H1 (cell line): ENCODE data around the gene TROAP. TPM values are rescaled to one million over a fixed set of nuclear protein-coding genes. Genes with fewer than 3 reads are reported as not detected.
"Not testable (repeated sequence)": the region's sequence is repeated elsewhere in the genome, so short reads cannot be mapped to it uniquely, and the experiment has no call there.

ENCODE experiments used
- CTCF ChIA-PET: fragments of 300-600 bp; sonication (Branson Sonifier 250); formaldehyde crosslinking; loops from one replicate; lab custom pipeline; 2021; ENCODE audit not compliant: partially characterized antibody; lab: Charles Lee
- POLR2A ChIA-PET: fragments of 300-600 bp; sonication (Branson Sonifier 250); formaldehyde crosslinking; loops from one replicate; lab custom pipeline; 2021; ENCODE audit warnings: inconsistent platforms; ENCODE audit not compliant: partially characterized antibody; lab: Charles Lee
- DNase-seq, 2 experiments: peaks; one replicate each; pipeline versions ENCODE4 v3.0.0 to v3.0.0-alpha.2; 2010 to 2022; ENCODE audit warnings: low spot score in 2 of 2, low read depth in 1 of 2, mixed read lengths in 1 of 2
- FAIRE-seq: peaks from 2 replicates; lab custom pipeline; 2011; peaks lifted over from hg19 to GRCh38; lab: Jason Lieb, UNC
- H2AFZ ChIP-seq: 2 replicates; pipeline ENCODE4 v1.8.1; 2012; ENCODE audit warnings: low read length, inconsistent platforms
- H2AK5ac ChIP-seq: 2 replicates; pipeline ENCODE4 v1.6.1; 2013; ENCODE audit warnings: low read depth, low read length
- H2BK120ac ChIP-seq: replicated peaks from 2 replicates; pipeline ENCODE3; 2013; ENCODE audit warnings: low read depth, low read length, inconsistent platforms
- H2BK12ac ChIP-seq: 2 replicates; pipeline ENCODE4 v1.6.1; 2013; ENCODE audit warnings: low read depth, low read length
- H2BK15ac ChIP-seq: 2 replicates; pipeline ENCODE4 v1.6.1; 2013; ENCODE audit warnings: low read length
- H2BK20ac ChIP-seq: 2 replicates; pipeline ENCODE4 v1.6.1; 2013; ENCODE audit warnings: low read length
- H2BK5ac ChIP-seq: 2 replicates; pipeline ENCODE4 v1.6.1; 2013; ENCODE audit warnings: low read depth, low read length
- H3K14ac ChIP-seq: 2 replicates; pipeline ENCODE4 v1.6.1; 2013; ENCODE audit warnings: inconsistent platforms; ENCODE audit not compliant: insufficient read length
- H3K18ac ChIP-seq: 2 replicates; pipeline ENCODE4 v1.6.1; 2013; ENCODE audit warnings: low read length; ENCODE audit errors: extremely low read depth
- H3K23ac ChIP-seq: 2 replicates; pipeline ENCODE4 v1.6.1; 2013; ENCODE audit warnings: inconsistent platforms; ENCODE audit not compliant: insufficient read length
- H3K23me2 ChIP-seq: 2 replicates; pipeline ENCODE4 v1.6.1; 2013; ENCODE audit warnings: low read depth, low read length
- H3K27ac ChIP-seq: 2 replicates; pipeline ENCODE4 v1.6.1; 2011; ENCODE audit warnings: low read depth, low read length, inconsistent platforms
- H3K27me3 ChIP-seq, 4 experiments: replicated peaks in 1 of 4; 1 replicate in 1 of 4; 2 replicates in 3 of 4; pipeline versions ENCODE4 v1.6.1 to v1.8.1; 2011 to 2013; ENCODE audit warnings: low read length in 3 of 4, mild to moderate bottlenecking in 3 of 4, inconsistent platforms in 2 of 4, mixed read lengths in 2 of 4, moderate library complexity in 1 of 4; ENCODE audit not compliant: control insufficient read depth in 3 of 4, insufficient read depth in 3 of 4; ENCODE audit errors: extremely low read depth in 1 of 4
- H3K36me3 ChIP-seq, 4 experiments: 2 replicates each; pipeline versions ENCODE4 v1.6.1 to v1.8.1; 2011 to 2013; ENCODE audit warnings: mild to moderate bottlenecking in 4 of 4, low read length in 3 of 4, moderate library complexity in 2 of 4, control low read depth in 1 of 4, inconsistent platforms in 1 of 4; ENCODE audit not compliant: insufficient read depth in 4 of 4, control insufficient read depth in 2 of 4
- H3K4ac ChIP-seq: replicated peaks from 2 replicates; pipeline ENCODE3; 2013; ENCODE audit warnings: low read length, low read depth, mixed read lengths, inconsistent platforms; ENCODE audit not compliant: insufficient read length
- H3K4me1 ChIP-seq, 4 experiments: replicated peaks in 1 of 4; 1 replicate in 1 of 4; 2 replicates in 3 of 4; pipeline versions ENCODE4 v1.6.1 to v1.8.1; 2011 to 2013; ENCODE audit warnings: low read length in 3 of 4, inconsistent platforms in 2 of 4, mixed read lengths in 1 of 4; ENCODE audit not compliant: insufficient read depth in 4 of 4, control insufficient read depth in 3 of 4
- H3K4me2 ChIP-seq, 2 experiments: 2 replicates each; pipeline versions ENCODE4 v1.6.1 to v1.8.1; 2011 to 2013; ENCODE audit warnings: low read depth in 2 of 2, low read length in 2 of 2, control low read depth in 1 of 2, inconsistent platforms in 1 of 2, mild to moderate bottlenecking in 1 of 2; ENCODE audit not compliant: insufficient read depth in 1 of 2
- H3K4me3 ChIP-seq, 4 experiments: fragments of 200-600, 300-600 bp in 1 of 4; sonication (generic), shearing (Covaris generic), sonication (Bioruptor Twin) in 1 of 4; 2 replicates each; pipeline versions ENCODE4 v1.5.1 to v1.8.1; 2011 to 2016; ENCODE audit warnings: low read length in 4 of 4, low read depth in 3 of 4, control low read depth in 2 of 4, inconsistent platforms in 2 of 4, mild to moderate bottlenecking in 2 of 4, mixed read lengths in 1 of 4, moderate library complexity in 1 of 4; ENCODE audit not compliant: insufficient read depth in 2 of 4; ENCODE audit errors: extremely low read depth in 1 of 4
- H3K56ac ChIP-seq: replicated peaks from 2 replicates; pipeline ENCODE3; 2013; ENCODE audit warnings: low read depth, mild to moderate bottlenecking, mixed read lengths, low read length, inconsistent platforms; ENCODE audit not compliant: insufficient read length
- H3K79me1 ChIP-seq: 2 replicates; pipeline ENCODE4 v1.6.1; 2013; ENCODE audit warnings: low read depth, low read length, control low read depth
- H3K79me2 ChIP-seq, 2 experiments: 2 replicates each; pipeline versions ENCODE4 v1.6.1 to v1.8.1; 2012 to 2013; ENCODE audit warnings: low read length in 2 of 2, mild to moderate bottlenecking in 2 of 2, inconsistent platforms in 1 of 2; ENCODE audit not compliant: insufficient read depth in 2 of 2, control insufficient read depth in 1 of 2
- H3K9ac ChIP-seq, 4 experiments: replicated peaks in 1 of 4; 1 replicate in 1 of 4; 2 replicates in 3 of 4; pipeline versions ENCODE4 v1.6.1 to v1.8.1; 2011 to 2013; ENCODE audit warnings: low read depth in 3 of 4, low read length in 3 of 4, control low read depth in 2 of 4, mild to moderate bottlenecking in 2 of 4, moderate library complexity in 2 of 4, inconsistent platforms in 1 of 4; ENCODE audit errors: extremely low read depth in 1 of 4
- H3K9me3 ChIP-seq, 2 experiments: 2 replicates each; pipeline versions ENCODE4 v1.6.1 to v1.8.1; 2012 to 2013; ENCODE audit warnings: mild to moderate bottlenecking in 2 of 2, moderate library complexity in 2 of 2, control low read depth in 1 of 2, inconsistent platforms in 1 of 2, low read depth in 1 of 2, low read length in 1 of 2, mixed read lengths in 1 of 2; ENCODE audit not compliant: insufficient read depth in 2 of 2
- H4K20me1 ChIP-seq, 2 experiments: replicated peaks in 1 of 2; 2 replicates each; pipeline versions ENCODE3 to v1.8.1; 2011 to 2013; ENCODE audit warnings: inconsistent platforms in 2 of 2, low read length in 2 of 2, mild to moderate bottlenecking in 1 of 2; ENCODE audit not compliant: insufficient read depth in 2 of 2, control insufficient read depth in 1 of 2
- H4K5ac ChIP-seq: 2 replicates; pipeline ENCODE4 v1.6.1; 2013; ENCODE audit warnings: low read length, low read depth, mixed read lengths, inconsistent platforms; ENCODE audit not compliant: insufficient read length
- H4K8ac ChIP-seq: 2 replicates; pipeline ENCODE4 v1.8.0; 2013; ENCODE audit warnings: mild to moderate bottlenecking, moderate library complexity, low read length, inconsistent platforms; ENCODE audit not compliant: insufficient read depth; ENCODE audit errors: extremely low read depth
- H4K91ac ChIP-seq: replicated peaks from 2 replicates; pipeline ENCODE3; 2013; ENCODE audit warnings: low read length, mixed read lengths, inconsistent platforms; ENCODE audit not compliant: insufficient read length
- WGBS, 2 experiments: shearing (Covaris generic) in 1 of 2; methylation state at CpG; one replicate each; pipeline versions ENCODE4 v1.1.6 to v1.1.7; 2013 to 2015; ENCODE audit warnings: low lambda C conversion rate in 2 of 2, mixed read lengths in 2 of 2, inconsistent platforms in 1 of 2, low coverage in 1 of 2, missing lambda C conversion rate in 1 of 2; ENCODE audit not compliant: insufficient replicate concordance in 2 of 2, insufficient coverage in 1 of 2, insufficient read length in 1 of 2; ENCODE audit errors: extremely low coverage in 1 of 2, missing lambda C conversion rate in 1 of 2; 5-methylcytosine and 5-hydroxymethylcytosine counted together
- polyA plus RNA-seq, 7 experiments: library from polyadenylated mRNA; depleted of rRNA in 3 of 7; stranded (reverse) in 5 of 7; unstranded in 2 of 7; fragments of >200 nt in 5 of 7; fragments of 200-250 nt in 2 of 7; gene quantifications; 1 replicate in 5 of 7; 2 replicates in 1 of 7; 4 replicates in 1 of 7; pipeline versions ENCODE4 v1.2.1 to v1.2.3, GENCODE V29; 2011 to 2013; ENCODE audit warnings: missing spikeins in 2 of 7, mixed read lengths in 2 of 7
- total RNA-seq: library from RNA; stranded (reverse); fragmentation: NEBNext Ultra II Directional; extraction: Animal tissue kit (Norgen Biotek cat#: 25700); gene quantifications from 2 replicates; pipeline ENCODE4 v1.2.1, GENCODE V29; 2021

Gene TROAP
- total and polyA plus RNA-seq, 2 of the 8 experiments (the other 6 are each of a cell fraction or from before 2014, with no cell fraction given), result 36.7 to 52.0 TPM

GRCh38 chr12:49317118-49317517 is 5.9 kb upstream of the TROAP start:
- H3K23me2 ChIP-seq, H2BK12ac ChIP-seq, H2BK120ac ChIP-seq, H3K18ac ChIP-seq, H3K36me3 ChIP-seq, H4K8ac ChIP-seq, H3K4me2 ChIP-seq, H3K27ac ChIP-seq, H3K9ac ChIP-seq, POLR2A ChIA-PET, H3K27me3 ChIP-seq, H4K20me1 ChIP-seq, H3K9me3 ChIP-seq, H3K23ac ChIP-seq, H2BK20ac ChIP-seq, H2BK15ac ChIP-seq, H3K4me3 ChIP-seq, H4K91ac ChIP-seq, H3K79me1 ChIP-seq, H3K4me1 ChIP-seq, DNase-seq, H3K56ac ChIP-seq, H3K79me2 ChIP-seq, H2AK5ac ChIP-seq, FAIRE-seq, H2BK5ac ChIP-seq, H3K14ac ChIP-seq, H3K4ac ChIP-seq, H2AFZ ChIP-seq, H4K5ac ChIP-seq: not testable (repeated sequence)
- 95% methylated on average over 10 of the region's 10 CpGs; no CpG with 5 or more reads in 1 of the 2 experiments for WGBS, 2 experiments
- CTCF ChIA-PET, result interaction anchor here (1.0 kb wide), 1 partner anchor 237 kb away, joined by 3 read pairs; no protein-coding TSS in a partner anchor
